NCI-H748 (cell line): ENCODE data around the gene ZCCHC10.

Source experiments
- DNase-seq: peaks from one replicate; lab custom pipeline; 2025; ENCODE audit not compliant: unreplicated experiment; lab: John Stamatoyannopoulos, UW

ZCCHC10 gene

DNA sequence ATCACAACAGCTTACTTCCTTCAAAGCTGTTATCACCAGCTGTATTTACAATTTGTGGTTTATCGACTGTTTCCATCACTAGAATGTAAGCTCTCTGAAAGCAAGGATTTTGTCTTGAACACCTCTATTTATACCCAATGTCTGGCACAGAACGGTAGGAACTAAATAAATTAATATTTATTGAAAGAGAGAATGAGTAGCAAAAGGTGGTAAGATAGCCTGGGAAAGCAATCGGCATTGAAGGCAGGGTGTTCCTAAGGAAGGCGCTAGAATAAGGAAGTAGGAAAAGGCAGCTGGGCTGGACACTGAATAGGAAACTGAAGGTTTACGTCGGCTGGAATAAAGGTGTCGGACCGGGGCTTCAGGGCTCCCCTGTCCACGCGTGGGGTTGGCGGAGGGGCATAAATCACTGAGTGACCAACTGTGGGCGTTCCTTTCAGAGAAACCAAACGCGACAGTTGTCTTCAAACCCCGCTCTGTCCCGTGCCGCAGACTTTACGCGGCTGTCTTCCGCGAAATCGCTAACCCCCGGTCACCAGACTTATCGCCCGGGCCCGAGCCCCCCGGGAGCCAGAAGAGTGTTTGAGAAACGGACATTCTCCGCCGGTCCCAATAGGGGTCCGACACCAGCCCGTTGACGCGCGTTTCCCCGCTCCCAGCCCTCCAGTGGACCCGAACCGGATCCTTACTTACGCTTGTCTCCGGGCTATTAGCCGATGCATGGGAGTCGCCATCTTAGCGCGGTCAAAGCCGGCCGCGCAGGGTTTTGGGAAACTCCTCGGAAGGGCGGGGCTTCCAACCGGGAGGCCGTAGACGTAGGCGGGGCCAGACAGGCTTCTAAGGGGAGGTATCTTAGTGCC, at the start of gene ZCCHC10:
Gene ZCCHC10 (minus strand): TSS at position 746 of the 860 bp plus-strand sequence. CDS start 12 bp downstream, at position 734.
- peak; percentile 96 for DNase-seq

DNA sequence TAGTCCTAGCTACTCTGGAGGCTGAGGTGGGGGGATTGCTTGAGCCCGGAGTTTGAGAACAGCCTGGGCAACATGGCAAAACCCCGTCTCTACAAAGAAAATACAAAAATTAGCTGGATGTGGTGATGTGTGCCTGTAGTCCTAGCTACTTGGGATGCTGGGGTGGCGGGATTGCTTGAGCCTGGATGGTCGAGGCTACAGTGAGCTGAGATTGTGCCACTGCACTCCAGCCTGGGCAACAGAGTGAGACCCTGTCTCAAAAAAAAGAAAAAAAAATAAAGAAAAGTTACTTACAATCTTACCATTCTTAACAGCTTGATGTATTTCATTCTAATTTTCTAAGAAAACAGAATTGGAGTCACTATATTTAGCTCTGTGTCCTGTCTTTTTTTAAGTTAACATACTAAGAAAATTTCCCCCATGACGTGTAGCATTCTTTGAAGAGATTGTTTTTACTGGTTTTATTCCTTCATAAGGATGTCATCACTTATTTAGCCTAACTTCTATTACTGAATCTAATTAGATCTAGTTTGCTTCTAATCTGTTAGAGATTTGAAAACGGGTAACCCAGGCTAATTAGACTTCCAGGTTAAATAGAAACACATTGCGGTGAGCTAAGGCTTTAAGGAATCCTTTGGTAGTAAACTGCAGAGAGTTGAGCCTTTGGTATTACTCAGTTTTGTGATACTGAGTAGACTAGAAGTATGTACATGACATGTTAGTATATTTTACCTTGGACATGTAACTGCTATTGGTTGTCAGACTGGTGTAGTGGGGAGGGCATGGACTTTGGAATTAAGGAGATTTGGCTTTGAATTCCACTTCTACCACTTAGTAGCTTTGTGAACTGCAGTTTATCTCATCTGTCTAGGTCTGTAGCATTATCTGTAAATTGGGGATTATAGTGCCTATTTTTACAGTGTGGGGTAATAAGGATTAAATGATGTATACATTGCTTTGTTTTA, 49.5 kb upstream of the ZCCHC10 start:
- no peak for DNase-seq

DNA sequence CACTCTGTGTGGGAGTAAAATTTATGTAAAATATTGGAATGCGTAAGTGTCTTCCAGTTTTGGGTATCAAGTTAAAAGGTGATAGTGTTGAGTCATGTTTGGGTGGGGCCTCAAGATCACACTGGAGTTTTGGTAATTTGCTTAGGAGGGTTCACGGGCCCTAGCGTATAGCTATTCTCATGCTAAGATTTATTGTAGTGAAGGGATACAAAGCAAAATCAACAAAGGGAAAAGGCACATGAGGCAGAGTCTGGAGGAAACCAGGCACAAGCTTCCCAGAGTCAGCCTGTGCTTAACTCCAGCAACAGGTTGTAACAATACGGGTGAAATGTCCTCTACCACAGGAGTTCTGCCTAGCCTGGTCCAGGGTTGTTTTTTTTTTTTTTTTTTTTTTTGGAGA, 45.7 kb upstream of the ZCCHC10 start:
- DNase-seq = no peak

- DNase-seq = no peak
These were observed 39.7 kb upstream of the ZCCHC10 start for GRCh38 chr5:133066045-133066444.

- no peak for DNase-seq
These were observed 39.1 kb upstream of the ZCCHC10 start for GRCh38 chr5:133065471-133065870.

DNA sequence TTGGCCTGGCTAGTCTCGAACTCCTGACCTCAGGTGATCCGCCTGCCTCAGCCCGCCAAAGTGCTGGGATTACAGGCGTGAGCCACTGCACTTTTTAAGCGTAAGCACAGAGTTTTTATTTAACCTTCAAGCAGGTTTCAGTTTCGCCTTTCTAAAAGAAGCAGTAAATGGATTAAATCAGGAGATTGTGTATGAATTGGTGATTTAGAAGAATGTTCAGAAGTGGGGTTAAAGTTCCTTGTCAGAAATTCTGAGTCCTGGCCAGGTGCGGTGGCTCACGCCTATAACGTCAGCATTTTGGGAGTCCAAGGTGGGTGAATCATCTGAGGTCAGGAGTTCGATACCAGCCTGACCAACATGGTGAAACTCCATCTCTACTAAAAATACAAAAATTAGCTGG, 37.6 kb upstream of the ZCCHC10 start:
- no peak for DNase-seq

DNA sequence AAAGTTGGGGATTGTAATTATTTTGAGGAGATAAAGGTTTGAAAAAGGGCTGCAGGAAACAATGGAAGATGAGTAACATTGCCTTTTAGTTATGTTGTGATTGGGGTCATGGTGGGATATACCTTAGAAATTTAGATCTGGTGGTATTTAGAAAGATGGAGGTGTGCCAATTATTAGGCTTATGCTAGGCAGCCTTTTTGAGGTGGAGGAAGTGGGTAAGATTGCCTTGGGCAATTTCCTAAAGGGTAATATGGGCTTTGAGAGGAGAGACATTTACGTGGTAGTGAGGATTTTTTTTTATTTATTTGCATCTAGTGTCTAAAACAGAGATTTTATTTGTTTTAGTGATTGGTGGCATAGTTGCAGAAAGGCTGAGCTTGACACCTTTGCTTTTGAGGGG, 35.9 kb upstream of the ZCCHC10 start:
- no peak for DNase-seq

DNA sequence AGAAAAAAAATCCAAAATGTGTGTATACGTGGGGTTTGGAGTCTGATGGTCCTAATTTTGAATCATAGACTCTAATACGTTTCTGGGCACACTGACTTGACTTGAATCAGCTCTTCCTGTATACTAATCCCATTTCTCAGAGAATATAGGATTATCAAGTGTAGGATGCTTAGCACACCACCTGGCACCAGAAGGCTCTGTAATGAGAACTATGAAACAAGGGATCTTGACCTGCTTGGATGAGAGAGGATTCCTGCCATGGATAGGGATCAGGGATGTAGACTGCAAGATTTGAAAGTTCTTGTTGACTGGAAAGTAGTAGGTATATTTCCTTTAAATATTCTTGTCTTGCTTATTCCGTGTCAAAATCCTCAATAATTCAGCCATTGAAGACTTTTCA, 33.3 kb upstream of the ZCCHC10 start:
- DNase-seq = no peak

- no peak for DNase-seq
These were observed 30.5 kb upstream of the ZCCHC10 start for GRCh38 chr5:133056891-133057290.

DNA sequence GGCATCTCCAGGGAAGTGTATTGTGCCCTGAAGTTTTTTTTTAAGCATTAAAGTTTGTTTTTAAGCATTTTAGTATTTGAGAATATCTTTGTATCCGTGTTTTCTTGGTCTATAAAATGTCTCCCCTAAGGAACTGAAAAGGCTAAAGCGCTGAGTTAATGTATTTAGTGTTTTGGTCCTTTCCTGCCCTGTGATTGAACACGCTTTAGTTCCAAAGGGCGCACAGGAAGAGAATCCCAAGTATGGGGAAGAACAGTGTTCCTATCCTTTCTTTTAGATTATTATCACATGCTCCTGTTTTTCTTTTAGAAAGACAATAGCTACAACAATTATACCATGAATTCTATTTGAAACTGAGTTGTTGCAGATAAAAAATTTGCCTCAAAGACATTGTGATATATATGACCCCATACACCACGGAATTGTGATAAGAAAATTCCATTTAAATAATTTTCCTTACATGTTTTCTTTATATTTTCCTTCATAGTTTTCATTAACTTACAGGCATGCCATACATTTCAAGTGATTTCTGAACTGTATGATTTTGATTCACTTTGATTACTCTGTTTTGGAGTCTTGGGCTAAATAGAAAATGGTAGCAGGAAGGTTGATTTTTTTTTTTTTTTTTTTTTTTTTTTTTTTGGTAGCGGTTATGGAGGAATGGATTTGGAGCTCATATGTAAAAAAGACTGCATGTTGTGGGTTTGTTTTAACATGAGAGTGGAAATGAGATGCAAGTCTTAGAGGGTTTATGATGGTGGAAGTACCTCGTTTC, 28.5 kb upstream of the ZCCHC10 start:
- DNase-seq = no peak

DNA sequence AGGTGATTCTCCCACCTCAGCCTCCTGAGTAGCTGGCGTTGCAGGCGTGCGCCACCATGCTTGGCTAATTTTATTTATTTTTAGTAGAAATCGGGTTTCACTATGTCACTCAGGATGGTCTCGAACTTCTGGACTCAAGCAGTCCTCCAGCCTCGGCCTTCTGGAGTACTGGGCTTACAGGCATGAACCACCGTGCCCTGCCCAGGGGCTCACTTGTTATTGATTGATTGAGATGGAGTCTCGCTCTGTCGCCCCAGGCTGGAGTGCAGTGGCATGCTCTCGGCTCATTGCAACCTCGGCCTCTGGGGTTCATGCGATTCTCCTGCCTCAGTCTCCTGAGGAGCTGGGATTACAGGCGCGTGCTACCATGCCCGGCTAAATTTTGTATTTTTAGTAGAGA, 27.1 kb upstream of the ZCCHC10 start:
- DNase-seq = no peak

- DNase-seq = peak; percentile 54
These were observed 26.2 kb upstream of the ZCCHC10 start for GRCh38 chr5:133052317-133053175.

DNA sequence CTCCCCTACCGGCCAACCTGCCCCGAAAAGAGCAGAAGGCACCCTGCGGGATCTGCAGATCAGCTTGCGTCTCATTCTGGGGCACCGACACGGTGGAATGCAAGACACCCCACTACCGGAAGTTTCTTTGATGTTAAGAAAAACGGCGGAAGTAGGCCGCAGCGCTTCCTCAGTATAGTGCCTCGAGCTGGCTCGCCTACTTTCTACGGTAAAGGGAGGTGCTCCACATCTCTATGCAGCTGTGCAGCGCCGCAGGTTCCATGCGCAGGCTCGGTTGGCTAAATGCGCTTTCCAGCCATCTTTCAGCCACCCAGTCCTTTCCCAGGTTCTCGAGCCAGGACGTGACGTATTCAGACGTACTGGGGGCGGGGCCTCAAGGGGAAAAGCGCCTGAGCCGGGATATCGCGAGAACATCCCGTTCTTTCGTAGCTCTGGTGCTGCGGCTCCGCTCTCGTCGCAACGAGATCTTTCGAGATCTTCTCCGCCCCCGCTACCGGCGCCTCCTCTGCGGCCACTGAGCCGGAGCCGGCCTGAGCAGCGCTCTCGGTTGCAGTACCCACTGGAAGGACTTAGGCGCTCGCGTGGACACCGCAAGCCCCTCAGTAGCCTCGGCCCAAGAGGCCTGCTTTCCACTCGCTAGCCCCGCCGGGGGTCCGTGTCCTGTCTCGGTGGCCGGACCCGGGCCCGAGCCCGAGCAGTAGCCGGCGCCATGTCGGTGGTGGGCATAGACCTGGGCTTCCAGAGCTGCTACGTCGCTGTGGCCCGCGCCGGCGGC, 25.4 kb upstream of the ZCCHC10 start, which contains the start of gene HSPA4:
Gene HSPA4 (plus strand): TSS at position 472 of the 775 bp plus-strand sequence. CDS start 238 bp downstream, at position 710.
- DNase-seq = peak; percentile 99

GRCh38 chr5:133051061-133051541, 24.8 kb upstream of the ZCCHC10 start:
- DNase-seq = no peak

DNA sequence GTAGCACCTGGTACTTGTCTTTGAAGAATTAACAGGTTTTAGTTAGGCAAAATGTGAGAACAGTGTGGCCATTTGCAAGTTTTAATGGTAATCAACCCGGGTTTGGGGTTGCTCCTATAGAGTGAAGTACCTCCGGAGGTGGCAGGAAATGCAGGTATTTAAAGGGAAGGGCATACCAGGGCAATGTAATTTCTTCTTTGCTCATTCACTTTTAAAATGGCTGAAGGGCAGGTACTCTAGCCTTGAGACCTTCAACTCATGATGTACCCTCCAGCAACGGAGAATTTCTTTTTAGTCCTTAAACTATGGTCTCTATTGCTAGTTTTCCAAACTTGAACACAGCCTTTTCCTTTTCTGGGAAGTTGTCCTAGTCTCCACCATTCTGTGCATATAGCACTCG, 24.2 kb upstream of the ZCCHC10 start:
- no peak for DNase-seq

GRCh38 chr5:133049726-133050048, 23.3 kb upstream of the ZCCHC10 start:
- peak; percentile 69 for DNase-seq

DNA sequence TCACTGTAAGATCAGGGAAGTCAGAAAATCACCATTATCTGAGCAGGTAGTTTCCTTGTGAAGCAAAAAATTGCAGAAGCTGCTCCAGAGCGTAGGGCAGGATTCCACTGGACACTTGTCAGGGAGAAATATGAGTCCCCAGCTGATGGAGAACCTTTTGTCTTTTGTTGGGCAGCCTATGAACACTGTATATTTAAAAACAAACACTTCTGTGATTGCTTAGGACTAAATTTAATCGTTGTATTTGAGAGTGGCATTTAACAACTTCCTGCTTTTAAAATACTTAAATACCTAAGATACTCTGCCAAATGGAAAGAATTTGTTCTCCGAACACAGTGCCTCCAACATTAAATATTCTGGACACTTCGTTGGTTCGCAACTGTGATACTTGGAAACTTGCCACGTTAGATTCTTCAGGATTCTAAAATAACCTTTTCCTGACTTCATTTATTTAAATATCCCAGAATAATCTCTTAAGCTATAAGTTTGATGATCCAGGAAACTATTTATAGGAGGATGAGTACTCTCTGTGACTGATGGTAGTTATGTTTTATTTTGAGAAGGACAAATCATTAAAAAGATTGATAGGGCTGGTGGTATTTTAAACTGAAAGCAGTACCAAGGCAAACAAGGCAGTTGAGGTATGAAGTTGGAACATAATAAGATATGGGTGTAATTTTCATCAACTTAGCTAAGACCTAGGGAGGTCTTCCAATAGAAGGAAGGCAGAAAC, 22.8 kb upstream of the ZCCHC10 start:
- peak; percentile 31 for DNase-seq

- no peak for DNase-seq
These were observed 21.1 kb upstream of the ZCCHC10 start for GRCh38 chr5:133047404-133047803.
